K562 (cell line): ENCODE measurements around the gene OSM.

Experiments used
- CREM ChIP-seq: IDR thresholded peaks from 2 replicates; pipeline ENCODE4 v1.6.1; 2014; ENCODE audit warnings: antibody characterized with exemption, low read depth
- MCM3 ChIP-seq: fragments of 450-650 bp; IDR thresholded peaks from 2 replicates; pipeline ENCODE4 v1.6.1; 2016
- MEIS2 ChIP-seq: fragments of 450-650 bp; IDR thresholded peaks from 2 replicates; pipeline ENCODE4 v1.6.1; 2014; ENCODE audit warnings: mild to moderate bottlenecking; ENCODE audit not compliant: partially characterized antibody
- MTA1 ChIP-seq: fragments of 450-650 bp; IDR thresholded peaks from 2 replicates; pipeline ENCODE4 v1.6.1; 2017; ENCODE audit warnings: borderline replicate concordance
- PHF8 ChIP-seq: fragments of 200-600 bp; sonication (generic); IDR thresholded peaks from 2 replicates; pipeline ENCODE4 v1.6.1; 2012; ENCODE audit warnings: mixed run types, mild to moderate bottlenecking, inconsistent platforms, low read length, moderate library complexity, borderline replicate concordance
- POLR2A ChIP-seq: fragments of 450-650 bp; conservative IDR thresholded peaks from 2 replicates; pipeline ENCODE4 v1.6.1; 2016
- RFX5 ChIP-seq: IDR thresholded peaks from 2 replicates; pipeline ENCODE4 v1.6.1; 2011; ENCODE audit warnings: low read depth, mild to moderate bottlenecking, improper control_type of control experiment, low read length
- TEAD1 ChIP-seq, 2 experiments: fragments of 450-650 bp in 1 of 2; sonication (generic) in 1 of 2; formaldehyde crosslinking; IDR thresholded peaks; 2 replicates each; pipeline versions ENCODE4 v1.4.0 to v1.8.0; 2020 to 2022; ENCODE audit warnings: mild to moderate bottlenecking in 2 of 2, missing genetic modification reagents in 1 of 2
- TF ChIP-seq, protein P1 (sequence below), 3 experiments: IDR thresholded peaks in 2 of 3; conservative IDR thresholded peaks in 1 of 3; 2 replicates each; pipeline ENCODE4 v1.5.1; 2011 to 2012; ENCODE audit warnings: low read length in 3 of 3, mild to moderate bottlenecking in 3 of 3, control low read depth in 2 of 3, improper control_type of control experiment in 1 of 3, inconsistent platforms in 1 of 3, low read depth in 1 of 3, mixed read lengths in 1 of 3, moderate library complexity in 1 of 3; ENCODE audit not compliant: insufficient read depth in 2 of 3
- TF ChIP-seq, protein P2 (sequence below): sonication (generic); formaldehyde crosslinking; IDR thresholded peaks from 2 replicates; pipeline ENCODE4 v1.8.1; 2022; ENCODE audit warnings: missing genetic modification reagents

DNA sequence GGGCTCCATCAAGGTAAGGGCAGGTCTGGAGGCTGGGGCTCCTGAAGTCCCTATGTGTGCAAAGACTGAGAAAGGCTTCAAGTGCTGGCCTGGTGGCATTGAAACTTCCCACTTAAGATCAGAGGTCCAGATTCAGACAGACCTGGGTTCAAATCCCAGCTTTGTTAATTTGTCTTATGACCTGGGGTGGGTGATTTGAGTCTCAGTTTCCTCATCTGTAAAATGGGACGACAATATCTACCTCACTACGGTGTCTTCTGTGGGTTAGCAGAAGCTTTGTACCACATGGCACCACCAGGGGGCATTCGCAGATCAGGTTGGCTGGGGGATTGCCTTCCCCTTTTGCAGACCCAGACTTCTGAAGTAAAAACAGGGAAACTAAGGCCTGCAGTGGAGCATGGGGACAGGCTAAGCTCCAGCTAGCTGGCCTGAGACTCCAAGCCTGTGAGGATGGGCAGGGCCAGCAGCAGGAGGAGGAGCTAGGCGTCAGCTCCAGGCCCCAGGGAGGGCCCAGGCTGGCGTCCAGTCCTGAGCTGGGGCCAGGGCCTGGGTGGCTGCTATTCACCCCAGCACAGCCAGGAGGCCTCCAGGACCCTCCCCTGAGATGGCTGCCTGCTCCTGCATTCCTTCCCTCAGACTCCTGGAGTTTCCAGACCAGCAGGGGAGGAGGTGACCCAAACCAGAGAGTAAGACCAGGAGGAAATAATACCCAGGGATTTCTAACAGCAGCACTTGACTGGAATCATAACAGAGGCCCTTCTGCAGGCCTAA is 21.2 kb upstream of the OSM start:
- TF ChIP-seq CREM (no peak), MEIS2 (no peak), RFX5 (no peak), POLR2A (no peak), TEAD1 (CRISPR knock-in tag; IDR thresholded peaks at IDR 0.05) (no peak), MCM3 (no peak), PHF8 (no peak), MTA1 (no peak)
- TF ChIP-seq, protein P1, sequence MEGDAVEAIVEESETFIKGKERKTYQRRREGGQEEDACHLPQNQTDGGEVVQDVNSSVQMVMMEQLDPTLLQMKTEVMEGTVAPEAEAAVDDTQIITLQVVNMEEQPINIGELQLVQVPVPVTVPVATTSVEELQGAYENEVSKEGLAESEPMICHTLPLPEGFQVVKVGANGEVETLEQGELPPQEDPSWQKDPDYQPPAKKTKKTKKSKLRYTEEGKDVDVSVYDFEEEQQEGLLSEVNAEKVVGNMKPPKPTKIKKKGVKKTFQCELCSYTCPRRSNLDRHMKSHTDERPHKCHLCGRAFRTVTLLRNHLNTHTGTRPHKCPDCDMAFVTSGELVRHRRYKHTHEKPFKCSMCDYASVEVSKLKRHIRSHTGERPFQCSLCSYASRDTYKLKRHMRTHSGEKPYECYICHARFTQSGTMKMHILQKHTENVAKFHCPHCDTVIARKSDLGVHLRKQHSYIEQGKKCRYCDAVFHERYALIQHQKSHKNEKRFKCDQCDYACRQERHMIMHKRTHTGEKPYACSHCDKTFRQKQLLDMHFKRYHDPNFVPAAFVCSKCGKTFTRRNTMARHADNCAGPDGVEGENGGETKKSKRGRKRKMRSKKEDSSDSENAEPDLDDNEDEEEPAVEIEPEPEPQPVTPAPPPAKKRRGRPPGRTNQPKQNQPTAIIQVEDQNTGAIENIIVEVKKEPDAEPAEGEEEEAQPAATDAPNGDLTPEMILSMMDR (IDR thresholded peaks at IDR 0.05 in 2 of 3, conservative IDR thresholded peaks at IDR 0.05 in 1 of 3; ENCODE audit: insufficient read depth in 2 of 3, low read depth in 1 of 3, low read length in 3 of 3), result peak; percentile 68 to 78 (median 70)
- TF ChIP-seq, protein P2, sequence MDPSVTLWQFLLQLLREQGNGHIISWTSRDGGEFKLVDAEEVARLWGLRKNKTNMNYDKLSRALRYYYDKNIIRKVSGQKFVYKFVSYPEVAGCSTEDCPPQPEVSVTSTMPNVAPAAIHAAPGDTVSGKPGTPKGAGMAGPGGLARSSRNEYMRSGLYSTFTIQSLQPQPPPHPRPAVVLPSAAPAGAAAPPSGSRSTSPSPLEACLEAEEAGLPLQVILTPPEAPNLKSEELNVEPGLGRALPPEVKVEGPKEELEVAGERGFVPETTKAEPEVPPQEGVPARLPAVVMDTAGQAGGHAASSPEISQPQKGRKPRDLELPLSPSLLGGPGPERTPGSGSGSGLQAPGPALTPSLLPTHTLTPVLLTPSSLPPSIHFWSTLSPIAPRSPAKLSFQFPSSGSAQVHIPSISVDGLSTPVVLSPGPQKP (CRISPR knock-in tag), result no peak
